ENCODE measurements around the gene TRIM49.
"Not testable (repeated sequence)": the region's sequence is repeated elsewhere in the genome, so short reads cannot be mapped to it uniquely, and the experiment has no call there.

Gene TRIM49

GRCh38 chr11:89808475-89808874, at the start of gene TRIM49:
TSS of gene TRIM49 (minus strand) at chr11:89808575. CDS start at chr11:89804469, 4,106 bp downstream.
- not testable (repeated sequence) for DNase-seq

DNA sequence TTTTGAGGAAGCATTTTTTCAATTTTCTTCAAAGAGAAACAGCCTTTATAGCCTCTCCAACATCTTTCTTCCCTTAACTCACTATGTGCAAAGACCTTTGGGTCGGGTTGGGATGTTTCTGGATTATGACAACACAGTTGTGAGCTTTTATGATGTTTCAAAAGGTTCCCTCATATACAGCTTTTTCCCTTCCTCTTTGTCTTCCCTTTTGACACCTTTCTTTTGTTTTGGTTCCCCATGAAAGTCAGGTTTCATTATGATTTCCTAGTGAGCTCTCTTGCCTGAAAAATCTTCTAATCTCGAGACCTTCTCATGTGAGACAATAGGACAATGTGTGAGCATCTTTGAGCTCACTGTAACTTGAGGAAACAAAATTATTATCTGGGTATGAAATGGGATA, 18.3 kb upstream of the TRIM49 start:
- not testable (repeated sequence) for DNase-seq

DNA sequence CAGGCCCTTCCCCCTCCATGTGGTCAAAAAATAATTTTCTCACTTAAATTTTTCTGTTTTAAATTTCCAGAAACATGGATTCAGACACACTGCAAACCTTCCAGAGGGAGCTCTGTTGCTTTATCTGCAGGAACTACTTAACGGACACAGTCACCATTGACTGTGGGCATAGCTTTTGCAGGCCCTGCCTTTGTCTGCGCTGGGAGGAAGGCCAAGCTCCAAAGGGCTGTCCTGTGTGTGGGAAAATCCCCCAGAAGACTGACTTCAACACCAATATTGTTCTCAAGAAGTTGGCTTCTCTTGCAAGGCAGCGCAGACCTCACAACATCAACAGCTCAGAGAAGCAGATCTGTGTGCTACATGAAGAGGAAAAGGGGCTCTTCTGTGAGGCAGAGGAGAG, 11.6 kb upstream of the TRIM49 start:
- not testable (repeated sequence) for DNase-seq

GRCh38 chr11:89813535-89813934, 5.2 kb upstream of the TRIM49 start:
- DNase-seq = not testable (repeated sequence)

- not testable (repeated sequence) for DNase-seq
These were observed 20.8 kb downstream of the TRIM49 start for GRCh38 chr11:89787506-89788063.

- not testable (repeated sequence) for DNase-seq
These were observed 22.6 kb downstream of the TRIM49 start for GRCh38 chr11:89785726-89786125.

- DNase-seq = not testable (repeated sequence)
These were observed 57.6 kb downstream of the TRIM49 start for GRCh38 chr11:89750822-89751221.
